PFSK-1 (cell line): ENCODE results near the gene CHMP1B. TPM values are rescaled to one million over a fixed set of nuclear protein-coding genes. Genes with fewer than 3 reads are reported as not detected.

Experiments used
- FOXP2 ChIP-seq: optimal IDR thresholded peaks from 2 replicates; pipeline ENCODE3; 2011; ENCODE audit warnings: borderline replicate concordance, control low read depth, inconsistent platforms; ENCODE audit not compliant: insufficient read depth; ENCODE audit errors: extremely low read length, extremely low read depth
- POLR2AphosphoS5 ChIP-seq: IDR thresholded peaks from 2 replicates; pipeline ENCODE4 v1.6.1; 2012; ENCODE audit warnings: low read depth, mild to moderate bottlenecking, control low read depth, low read length, moderate library complexity
- REST ChIP-seq, 2 experiments: IDR thresholded peaks; 2 replicates each; pipeline versions ENCODE4 v1.6.1 to v1.8.0; 2011 to 2012; ENCODE audit warnings: low read depth in 2 of 2, low read length in 2 of 2, control low read depth in 1 of 2, inconsistent platforms in 1 of 2, mild to moderate bottlenecking in 1 of 2, moderate library complexity in 1 of 2; ENCODE audit not compliant: insufficient read depth in 1 of 2
- SIN3A ChIP-seq: IDR thresholded peaks from 2 replicates; pipeline ENCODE4 v1.6.1; 2012; ENCODE audit warnings: mild to moderate bottlenecking, low read length, moderate library complexity, borderline replicate concordance; ENCODE audit not compliant: insufficient read depth
- TAF1 ChIP-seq: IDR thresholded peaks from 2 replicates; pipeline ENCODE4 v1.6.1; 2012; ENCODE audit warnings: low read length, control low read depth, borderline replicate concordance; ENCODE audit not compliant: insufficient read depth
- polyA plus RNA-seq: library from polyadenylated mRNA; unstranded; fragments of >200 nt; gene quantifications from one replicate; pipeline ENCODE4 v1.2.1, GENCODE V29; 2012; ENCODE audit warnings: low read depth, missing spikeins; ENCODE audit not compliant: insufficient read length

CHMP1B gene
- polyA plus RNA-seq = 18.2 TPM

DNA sequence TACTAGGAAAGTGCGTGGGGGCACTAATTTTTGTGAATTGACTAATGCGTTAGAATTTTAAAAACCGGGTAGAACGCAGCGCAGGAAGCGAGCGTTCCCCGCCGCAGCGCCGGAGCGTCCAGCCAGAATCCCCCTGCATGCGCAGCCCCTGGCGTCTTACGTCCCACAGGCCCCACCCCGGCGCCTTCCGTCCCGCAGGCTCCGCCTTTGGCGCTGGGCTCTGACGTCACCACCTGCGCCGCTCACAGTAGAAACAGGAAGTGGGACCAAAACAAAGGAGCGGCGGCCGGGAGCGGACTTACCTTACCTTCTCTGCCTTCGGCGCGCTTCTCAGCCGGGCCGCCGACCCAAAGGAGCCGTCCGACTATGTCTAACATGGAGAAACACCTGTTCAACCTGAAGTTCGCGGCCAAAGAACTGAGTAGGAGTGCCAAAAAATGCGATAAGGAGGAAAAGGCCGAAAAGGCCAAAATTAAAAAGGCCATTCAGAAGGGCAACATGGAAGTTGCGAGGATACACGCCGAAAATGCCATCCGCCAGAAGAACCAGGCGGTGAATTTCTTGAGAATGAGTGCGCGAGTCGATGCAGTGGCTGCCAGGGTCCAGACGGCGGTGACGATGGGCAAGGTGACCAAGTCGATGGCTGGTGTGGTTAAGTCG is at the start of gene CHMP1B:
CHMP1B (plus strand) TSS at position 268 of the 660 bp plus-strand sequence; CDS start at position 367, 99 bp downstream.
- no peak for TF ChIP-seq REST (IDR thresholded peaks at IDR 0.05; ENCODE audit: insufficient read depth in 1 of 2, low read depth in 2 of 2, low read length in 2 of 2)
- peak; percentile 98 for TF ChIP-seq SIN3A
- peak; percentile 90 for TF ChIP-seq POLR2AphosphoS5
- peak; percentile 66; the same call in 1 of the 2 replicates for TF ChIP-seq TAF1
- TF ChIP-seq FOXP2 = peak; percentile 93

GRCh38 chr18:11801573-11801972 is 49.6 kb upstream of the CHMP1B start:
- no peak for TF ChIP-seq REST (IDR thresholded peaks at IDR 0.05; ENCODE audit: insufficient read depth in 1 of 2, low read depth in 2 of 2, low read length in 2 of 2)
- no peak for TF ChIP-seq SIN3A
- TF ChIP-seq POLR2AphosphoS5 = no peak
- TF ChIP-seq TAF1 = no peak
- no peak for TF ChIP-seq FOXP2

DNA sequence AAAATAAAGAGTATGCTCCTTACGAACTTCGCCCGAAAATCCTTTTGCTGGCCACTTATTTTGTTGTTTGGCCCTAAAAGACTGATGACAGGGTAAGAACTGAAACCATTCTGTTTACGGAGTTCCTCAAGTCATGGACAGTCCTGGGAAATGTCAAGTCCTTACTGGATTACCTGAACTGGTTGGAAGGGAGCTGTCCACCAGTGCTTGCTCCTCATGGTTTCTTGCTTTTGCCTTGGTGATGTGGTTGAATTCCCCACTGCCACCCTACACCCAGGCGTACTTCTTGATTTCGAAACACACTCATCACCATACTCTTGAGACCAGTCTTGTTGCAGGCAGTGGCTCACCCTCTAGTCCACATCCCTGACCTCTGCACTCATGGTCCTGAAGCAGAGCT is 49.1 kb upstream of the CHMP1B start:
- TF ChIP-seq FOXP2 (no peak), REST (IDR thresholded peaks at IDR 0.05; ENCODE audit: insufficient read depth in 1 of 2, low read depth in 2 of 2, low read length in 2 of 2) (0 out of 4 replicates have a peak, but pooled peaks of 1 of the 2 experiments have one; percentile 52)

GRCh38 chr18:11802586-11802985 is 48.6 kb upstream of the CHMP1B start:
- TF ChIP-seq TAF1 (no peak), SIN3A (no peak), FOXP2 (no peak), POLR2AphosphoS5 (no peak), REST (IDR thresholded peaks at IDR 0.05; ENCODE audit: insufficient read depth in 1 of 2, low read depth in 2 of 2, low read length in 2 of 2) (no peak)
